K562 (cell line): Measurements from ENCODE around the gene GRIA1. TPM values are rescaled to one million over a fixed set of nuclear protein-coding genes. Genes with fewer than 3 reads are reported as not detected.

Experiments used
- ATAC-seq: fragments of 200-7000 bp; cut with Tn5 transposase; 3 replicates; pipeline ENCODE4 v1.9.1; 2020; ENCODE audit warnings: moderate library complexity
- BruUV-seq: library from RNA; stranded (reverse); fragments of 400-500 nt; replicated peaks from 2 replicates; lab custom pipeline; 2021; lab: Mats Ljungman, UMichigan
- CTCF ChIA-PET: fragments of 300-600 bp; formaldehyde crosslinking; extraction: SDS; loops from one replicate; lab custom pipeline; 2021; ENCODE audit warnings: low intra/inter-chr PET ratio; lab: Yijun Ruan, JAX
- POLR2A ChIA-PET: fragments of 300-600, 350-650 bp; sonication (Branson Sonifier 250); formaldehyde crosslinking; extraction: SDS; loops from one replicate; lab custom pipeline; 2021; ENCODE audit warnings: antibody characterized with exemption, inconsistent platforms; lab: Yijun Ruan, JAX
- DNase-seq, 4 experiments: peaks; one replicate each; pipeline versions ENCODE4 v3.0.0 to v3.0.0-alpha.2; 2011 to 2018; ENCODE audit warnings: low spot score in 3 of 4, mixed read lengths in 3 of 4; ENCODE audit errors: extremely low read depth in 1 of 4
- FAIRE-seq: peaks from 2 replicates; lab custom pipeline; 2011; peaks lifted over from hg19 to GRCh38; lab: Jason Lieb, UNC
- H2AFZ ChIP-seq: 2 replicates; pipeline ENCODE4 v1.6.0; 2011; ENCODE audit warnings: low read depth, low read length, control low read depth, inconsistent platforms
- H3K27ac ChIP-seq: fragments of 200-600 bp; 3 replicates; pipeline ENCODE4 v1.8.0; 2011; ENCODE audit warnings: low read depth, mild to moderate bottlenecking, control low read depth, inconsistent platforms, low read length, moderate library complexity, mixed read lengths; ENCODE audit errors: extremely low read depth
- H3K27me3 ChIP-seq, 2 experiments: fragments of 300-600 bp in 1 of 2; 2 replicates in 1 of 2; 3 replicates in 1 of 2; pipeline versions ENCODE4 v1.6.0 to v1.8.0; 2011; ENCODE audit warnings: inconsistent platforms in 2 of 2, low read length in 2 of 2, mild to moderate bottlenecking in 1 of 2, mixed read lengths in 1 of 2, moderate library complexity in 1 of 2; ENCODE audit not compliant: control insufficient read depth in 2 of 2, insufficient read depth in 2 of 2
- H3K36me3 ChIP-seq: fragments of 300-600 bp; 3 replicates; pipeline ENCODE4 v1.8.0; 2011; ENCODE audit warnings: mild to moderate bottlenecking, low read length, inconsistent platforms; ENCODE audit not compliant: control insufficient read depth, insufficient read depth
- H3K4me1 ChIP-seq, 2 experiments: fragments of 200-600 bp in 1 of 2; replicated peaks in 1 of 2; 2 replicates in 1 of 2; 3 replicates in 1 of 2; pipeline versions ENCODE4 v1.5.1 to v1.8.0; 2011; ENCODE audit warnings: inconsistent platforms in 2 of 2, low read length in 2 of 2, mild to moderate bottlenecking in 1 of 2, mixed read lengths in 1 of 2, moderate library complexity in 1 of 2; ENCODE audit not compliant: control insufficient read depth in 2 of 2, insufficient read depth in 2 of 2
- H3K4me2 ChIP-seq: 2 replicates; pipeline ENCODE4 v1.6.1; 2011; ENCODE audit warnings: low read length, control low read depth, inconsistent platforms, mixed read lengths; ENCODE audit not compliant: insufficient read depth
- H3K4me3 ChIP-seq: fragments of 200-600 bp; sonication (generic), shearing (Covaris generic); 2 replicates; pipeline ENCODE4 v1.5.1; 2016; ENCODE audit warnings: control low read depth, inconsistent platforms
- H3K79me2 ChIP-seq: fragments of 200-600 bp; 3 replicates; pipeline ENCODE4 v1.8.0; 2011; ENCODE audit warnings: low read length, inconsistent platforms; ENCODE audit not compliant: control insufficient read depth, insufficient read depth
- H3K9ac ChIP-seq, 2 experiments: 2 replicates each; pipeline versions ENCODE4 v1.6.0 to v1.6.1; 2011; ENCODE audit warnings: low read depth in 2 of 2, low read length in 2 of 2, control low read depth in 1 of 2, inconsistent platforms in 1 of 2, mild to moderate bottlenecking in 1 of 2, mixed read lengths in 1 of 2; ENCODE audit not compliant: insufficient read depth in 1 of 2
- H3K9me1 ChIP-seq: one replicate; pipeline ENCODE4 v1.6.0; 2011; ENCODE audit warnings: inconsistent platforms, mild to moderate bottlenecking, low read length, moderate library complexity; ENCODE audit not compliant: control insufficient read depth, insufficient read depth
- H3K9me3 ChIP-seq: replicated peaks from 2 replicates; pipeline ENCODE4 v1.5.1; 2011; ENCODE audit warnings: low read depth, low read length, inconsistent platforms; ENCODE audit not compliant: control insufficient read depth, insufficient read depth
- H4K20me1 ChIP-seq: replicated peaks from 2 replicates; pipeline ENCODE4 v1.6.1; 2011; ENCODE audit warnings: low read length, inconsistent platforms, mixed read lengths; ENCODE audit not compliant: control insufficient read depth, insufficient read depth
- BDP1 ChIP-seq: IDR thresholded peaks from 3 replicates; pipeline ENCODE4 v1.6.1; 2011; ENCODE audit not compliant: insufficient read length, insufficient read depth
- CBX1 ChIP-seq: sonication (generic); IDR thresholded peaks from 2 replicates; pipeline ENCODE4 v1.6.1; 2016; ENCODE audit warnings: antibody characterized with exemption, low read depth, mild to moderate bottlenecking
- DIDO1 ChIP-seq: fragments of 450-650 bp; IDR thresholded peaks from 2 replicates; pipeline ENCODE4 v1.6.1; 2016; ENCODE audit warnings: low read depth, missing biosample characterization, missing genetic modification characterization
- ELF1 ChIP-seq: fragments of 200-800 bp; sonication (Bioruptor generic); IDR thresholded peaks from 2 replicates; pipeline ENCODE4 v1.6.1; 2016; ENCODE audit warnings: missing genetic modification characterization, missing compliant biosample characterization
- EP400 ChIP-seq: fragments of 450-650 bp; IDR thresholded peaks from 2 replicates; pipeline ENCODE4 v1.6.1; 2017; ENCODE audit warnings: antibody characterized with exemption, mild to moderate bottlenecking, moderate library complexity
- FOXK2 ChIP-seq, 2 experiments: fragments of 450-650 bp; IDR thresholded peaks in 1 of 2; conservative IDR thresholded peaks in 1 of 2; 2 replicates each; pipeline ENCODE4 v1.6.1; 2016; ENCODE audit warnings: low read depth in 2 of 2, mild to moderate bottlenecking in 1 of 2
- HNRNPLL ChIP-seq: fragments of 200-400 bp; formaldehyde crosslinking; IDR thresholded peaks from 2 replicates; pipeline ENCODE4 v1.6.1; 2017; ENCODE audit warnings: low read length, low read depth, mild to moderate bottlenecking; ENCODE audit not compliant: poor library complexity, severe bottlenecking
- MECOM ChIP-seq: fragments of 250-450 bp; sonication (Bioruptor Pico); IDR thresholded peaks from 2 replicates; pipeline ENCODE4 v1.8.0; 2022; ENCODE audit warnings: inconsistent platforms
- ZBTB9 ChIP-seq: fragments of 450-650 bp; formaldehyde crosslinking; IDR thresholded peaks from 2 replicates; pipeline ENCODE4 v1.4.0; 2020; ENCODE audit warnings: mild to moderate bottlenecking, moderate library complexity
- WGBS: fragments of 100-300 bp; shearing (Covaris generic); methylation state at CpG from one replicate; pipeline ENCODE4 v1.1.6; 2016; ENCODE audit warnings: low coverage, mixed read lengths; ENCODE audit not compliant: insufficient coverage; ENCODE audit errors: missing lambda C conversion rate; 5-methylcytosine and 5-hydroxymethylcytosine counted together
- in situ Hi-C: fragments of 300-500 bp; cut with MboI; formaldehyde crosslinking; loops from 4 replicates; pipeline ENCODE4 v1.15.0; 2018; ENCODE audit warnings: inconsistent platforms, mixed read lengths
- intact Hi-C: fragments of 100-400 bp; cut with micrococcal nuclease; formaldehyde crosslinking; loops from 2 replicates; pipeline ENCODE4 v1.14.2; 2022
- polyA plus RNA-seq, 8 experiments: library from polyadenylated mRNA; depleted of rRNA in 4 of 8; stranded (reverse) in 5 of 8; unstranded in 3 of 8; fragments of >200 nt; fragmentation: Nextera tagmentation in 2 of 8; fragmentation: Illumina TruSeq in 1 of 8; extraction: Ambion mirVana in 2 of 8; extraction: Trizol in 1 of 8; gene quantifications; 2 replicates each; pipeline versions ENCODE4 v1.2.1 to v1.2.3, GENCODE V29; 2011 to 2014; ENCODE audit warnings: inconsistent platforms in 1 of 8, missing spikeins in 1 of 8
- total RNA-seq, 7 experiments: library from RNA; depleted of rRNA in 6 of 7; stranded (reverse); fragments of >200 nt in 6 of 7; fragmentation: Illumina TruSeq in 2 of 7; extraction: Trizol in 2 of 7; gene quantifications; 2 replicates each; pipeline versions ENCODE4 v1.2.1 to v1.2.3, GENCODE V29; 2011 to 2021; ENCODE audit warnings: low replicate concordance in 1 of 7

Gene GRIA1
- total and polyA plus RNA-seq, 9 of the 15 experiments (the other 6 are each of a cell fraction or from before 2014, with no cell fraction given): not detected

DNA sequence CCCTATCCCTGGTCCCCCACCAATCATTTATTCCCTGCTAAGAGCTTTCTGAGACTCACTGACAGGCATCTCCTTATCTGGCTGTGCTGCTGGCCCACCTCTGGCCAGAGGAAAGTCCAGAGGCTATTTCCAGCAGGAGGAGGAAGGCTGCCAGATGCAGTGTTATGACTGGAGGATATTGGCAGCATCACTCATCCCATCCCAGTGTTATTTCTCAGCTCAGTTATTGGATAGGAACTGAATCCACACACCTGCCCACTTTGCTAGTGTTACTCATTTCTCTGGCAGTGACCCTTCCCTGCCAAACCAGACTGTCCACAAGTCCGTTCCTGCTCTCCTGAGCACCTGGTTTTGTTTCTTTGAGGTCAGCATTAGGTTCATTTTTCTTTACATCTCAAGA is 228.2 kb downstream of the GRIA1 start:
- Histone ChIP-seq H3K27me3 (peaks cover 0 to 2% of the 10 kb centered on the region in 2 experiments; a peak in 2 of 5 replicates), H3K4me3 (no peak overlapping the region), H3K9me3 (no peaks in the 10 kb centered on the region; the same call in 1 of the 2 replicates), H4K20me1 (no peaks in the 10 kb centered on the region), H3K9me1 (no peaks in the 10 kb centered on the region), H3K9ac (no peak overlapping the region), H3K79me2 (no peaks in the 10 kb centered on the region), H3K4me1 (no peaks in the 10 kb centered on the region), H3K36me3 (no peaks in the 10 kb centered on the region), H2AFZ (no peak overlapping the region), H3K4me2 (no peak overlapping the region), H3K27ac (no peak overlapping the region)
- intact Hi-C loops (loop anchor here (10.0 kb wide), 1 partner anchor 224 kb away; the partner anchor contains the start of gene GRIA1), in situ Hi-C loops (no loop called here)
- ChIA-PET POLR2A (interaction anchor here (0.6 to 1.2 kb wide), 2 partner anchors 175 to 1588 kb away, joined by 3 to 5 read pairs; no protein-coding TSS in a partner anchor), CTCF (no interaction called here)
- 0% methylated on average over 1 of the region's 1 CpG for WGBS
- TF ChIP-seq FOXK2 (conservative IDR thresholded peaks at IDR 0.05 in 1 of 2, IDR thresholded peaks at IDR 0.05 in 1 of 2; ENCODE audit: low read depth in 2 of 2) (no peak), MECOM (no peak), EP400 (no peak), DIDO1 (tag) (no peak), BDP1 (no peak), CBX1 (no peak), ELF1 (tag) (no peak), HNRNPLL (no peak), ZBTB9 (CRISPR knock-in tag) (no peak)
- no peak for FAIRE-seq
- no peak for ATAC-seq
- no TSS peak for BruUV-seq
- no peak for DNase-seq
